Omental fat pad (tissue), 4 donors: ENCODE data around the gene FAIM. TPM values are rescaled to one million over a fixed set of nuclear protein-coding genes. Genes with fewer than 3 reads are reported as not detected.

Experiments used
- ATAC-seq: fragments of 150-250 bp; one replicate; pipeline ENCODE4 v1.9.1; 2016; ENCODE audit warnings: mild to moderate bottlenecking, moderate library complexity; ENCODE audit not compliant: low FRiP score
- DNase-seq: peaks from one replicate; pipeline ENCODE4 v3.0.0-alpha.2; 2019; ENCODE audit warnings: low spot score
- CTCF ChIP-seq, 3 donors: fragments of 450-650 bp; IDR thresholded peaks; one replicate each; pipeline ENCODE4 v1.5.1; 2016 to 2017; ENCODE audit warnings: antibody characterized with exemption in 3 of 3, mild to moderate bottlenecking in 3 of 3, moderate library complexity in 2 of 3
- total RNA-seq, 4 donors: library from RNA; depleted of rRNA; stranded (reverse); fragments of >200 nt; gene quantifications; one replicate each; pipeline ENCODE4 v1.1.0, GENCODE V29; 2016

FAIM gene
- total RNA-seq, 4 donors from 2014 or later = 8.9 to 20.5 (median 14.1) TPM

- no peak for DNase-seq
- no peak for TF ChIP-seq CTCF (IDR thresholded peaks at IDR 0.05)
- ATAC-seq = no peak
These were observed 6.9 kb downstream of the FAIM start for GRCh38 chr3:138615462-138615861.

- no peak for TF ChIP-seq CTCF (IDR thresholded peaks at IDR 0.05)
- DNase-seq (no peak), ATAC-seq (no peak)
These were observed 11.9 kb downstream of the FAIM start for GRCh38 chr3:138620431-138620830.

GRCh38 chr3:138624518-138624917 lies 15.9 kb downstream of the FAIM start:
- no peak for TF ChIP-seq CTCF (IDR thresholded peaks at IDR 0.05)
- ATAC-seq (no peak), DNase-seq (no peak)

GRCh38 chr3:138625707-138626365 lies 17.3 kb downstream of the FAIM start:
- no peak for DNase-seq
- peak; percentile 66 for ATAC-seq
- no peak for TF ChIP-seq CTCF (IDR thresholded peaks at IDR 0.05)

GRCh38 chr3:138629526-138629925 lies 21.0 kb downstream of the FAIM start:
- TF ChIP-seq CTCF (IDR thresholded peaks at IDR 0.05) = no peak
- DNase-seq (no peak), ATAC-seq (no peak)

GRCh38 chr3:138638641-138639040 lies 30.1 kb downstream of the FAIM start:
- ATAC-seq = no peak
- no peak for TF ChIP-seq CTCF (IDR thresholded peaks at IDR 0.05)
- no peak for DNase-seq

GRCh38 chr3:138640537-138640936 lies 32.0 kb downstream of the FAIM start:
- no peak for ATAC-seq
- no peak for TF ChIP-seq CTCF (IDR thresholded peaks at IDR 0.05)
- DNase-seq = no peak
